ENCODE measurements around the gene SOST. TPM values are rescaled to one million over a fixed set of nuclear protein-coding genes. Genes with fewer than 3 reads are reported as not detected.

The SOST gene
- total RNA-seq, 1 experiment from 2014 or later: not detected

- Histone ChIP-seq H3K79me2 (ENCODE audit: low read depth) (no peaks in the 10 kb centered on the region), H3K4me2 (no peak overlapping the region), H3F3A (ENCODE audit: insufficient read depth, low read depth) (peaks cover 41% of the 10 kb centered on the region), H4K20me1 (ENCODE audit: insufficient read depth) (no peaks in the 10 kb centered on the region), H3K9me3 (ENCODE audit: insufficient read depth, low read depth) (no peaks in the 10 kb centered on the region), H3K4me1 (replicated peaks; ENCODE audit: insufficient read depth) (peaks cover 57% of the 10 kb centered on the region), H3K27ac (no peak overlapping the region), H3K36me3 (ENCODE audit: low read depth) (no peaks in the 10 kb centered on the region), H3K9me2 (ENCODE audit: insufficient read depth) (no peaks in the 10 kb centered on the region), H3K4me3 (no peak overlapping the region), H3K27me3 (ENCODE audit: insufficient read depth, low read depth) (no peaks in the 10 kb centered on the region), H2AFZ (no peak overlapping the region)
- ChIA-PET POLR2A (ENCODE audit: unreplicated experiment) (no interaction called here), CTCF (interaction anchor here (0.6 kb wide), 1 partner anchor 11 kb away, joined by 3 read pairs; no protein-coding TSS in a partner anchor)
- no peak for DNase-seq
- no TSS peak for BruUV-seq (replicated peaks)
- TF ChIP-seq EZH2 (IDR thresholded peaks at IDR 0.05; ENCODE audit: low read depth) (no peak), CTCF (conservative IDR thresholded peaks at IDR 0.05) (no peak)
- intact Hi-C loops (cut with micrococcal nuclease; ENCODE audit: unreplicated experiment): no loop called here
Observed at GRCh38 chr17:43717913-43718312, 40.7 kb downstream of the SOST start.

GRCh38 chr17:43714465-43715149 is 44.0 kb downstream of the SOST start:
- intact Hi-C loops (cut with micrococcal nuclease; ENCODE audit: unreplicated experiment): no loop called here
- no peaks in the 10 kb centered on the region for H3K36me3 ChIP-seq (ENCODE audit: low read depth)
- no peaks in the 10 kb centered on the region for H4K20me1 ChIP-seq (ENCODE audit: insufficient read depth)
- no peak for TF ChIP-seq CTCF (conservative IDR thresholded peaks at IDR 0.05)
- no peak for TF ChIP-seq EZH2 (IDR thresholded peaks at IDR 0.05; ENCODE audit: low read depth)
- H3K27me3 ChIP-seq (ENCODE audit: insufficient read depth, low read depth): no peaks in the 10 kb centered on the region
- no peak overlapping the region for H3K4me3 ChIP-seq
- no peaks in the 10 kb centered on the region for H3K9me3 ChIP-seq (ENCODE audit: insufficient read depth, low read depth)
- H2AFZ ChIP-seq: no peak overlapping the region; the same call in 1 of the 2 replicates
- H3K9me2 ChIP-seq (ENCODE audit: insufficient read depth): no peaks in the 10 kb centered on the region
- POLR2A ChIA-PET (ENCODE audit: unreplicated experiment): interaction anchor here (0.6 kb wide), 1 partner anchor 941 kb away, joined by 3 read pairs; the partner anchor contains the start of gene VPS25
- peak in 1 of 2 experiments; percentile 65 for DNase-seq
- peaks cover 22% of the 10 kb centered on the region; the same call in 1 of the 2 replicates for H3F3A ChIP-seq (ENCODE audit: insufficient read depth, low read depth)
- H3K4me2 ChIP-seq: peak overlapping the region; percentile 86
- CTCF ChIA-PET: interaction anchor here (0.5 to 1.2 kb wide), 2 partner anchors 45 to 47 kb away, joined by 4 to 7 read pairs; no protein-coding TSS in a partner anchor
- H3K27ac ChIP-seq: no peak overlapping the region
- BruUV-seq (replicated peaks): no TSS peak
- H3K79me2 ChIP-seq (ENCODE audit: low read depth): no peaks in the 10 kb centered on the region
- H3K4me1 ChIP-seq (replicated peaks; ENCODE audit: insufficient read depth): peaks cover 32% of the 10 kb centered on the region

- peak in 1 of 2 experiments; percentile 54 for DNase-seq
Observed at GRCh38 chr17:43713494-43714162, 45.0 kb downstream of the SOST start.

More at GRCh38 chr17:43713494-43714162, 45.0 kb downstream of the SOST start:
- H3K79me2 ChIP-seq (ENCODE audit: low read depth): no peaks in the 10 kb centered on the region
- peak overlapping the region; percentile 55 for H3K4me3 ChIP-seq
- H3K27ac ChIP-seq: no peak overlapping the region
- intact Hi-C loops (cut with micrococcal nuclease; ENCODE audit: unreplicated experiment): no loop called here
- no peaks in the 10 kb centered on the region for H3K27me3 ChIP-seq (ENCODE audit: insufficient read depth, low read depth)
- no peaks in the 10 kb centered on the region for H4K20me1 ChIP-seq (ENCODE audit: insufficient read depth)
- peaks cover 15% of the 10 kb centered on the region for H3F3A ChIP-seq (ENCODE audit: insufficient read depth, low read depth)
- peaks cover 27% of the 10 kb centered on the region for H3K4me1 ChIP-seq (replicated peaks; ENCODE audit: insufficient read depth)
- no peaks in the 10 kb centered on the region for H3K36me3 ChIP-seq (ENCODE audit: low read depth)
- peak overlapping the region; percentile 86 for H3K4me2 ChIP-seq
- H2AFZ ChIP-seq: peak overlapping the region; percentile 85
- H3K9me2 ChIP-seq (ENCODE audit: insufficient read depth): no peaks in the 10 kb centered on the region
- H3K9me3 ChIP-seq (ENCODE audit: insufficient read depth, low read depth): no peaks in the 10 kb centered on the region
- BruUV-seq (replicated peaks): no TSS peak
- ChIA-PET POLR2A (ENCODE audit: unreplicated experiment) (interaction anchor here (0.6 to 0.7 kb wide), 4 partner anchors 18 to 923 kb away, joined by 3 to 4 read pairs (median 4); no protein-coding TSS in a partner anchor), CTCF (interaction anchor here (0.7 to 1.2 kb wide), 3 partner anchors 46 to 293 kb away, joined by 5 to 7 read pairs (median 6); no protein-coding TSS in a partner anchor)
- no peak for TF ChIP-seq CTCF (conservative IDR thresholded peaks at IDR 0.05)
- TF ChIP-seq EZH2 (IDR thresholded peaks at IDR 0.05; ENCODE audit: low read depth): no peak
